ENCODE results near the gene REXO5.

- TF ChIP-seq CTCF (conservative IDR thresholded peaks at IDR 0.05; ENCODE audit: low read depth, low read length) (no peak), EZH2phosphoT487 (IDR thresholded peaks at IDR 0.05; ENCODE audit: borderline replicate concordance, low read length) (no peak), EZH2 (IDR thresholded peaks at IDR 0.05; ENCODE audit: low read length, unreplicated experiment) (no peak)
These were observed 22.1 kb upstream of the REXO5 start for GRCh38 chr16:20784204-20784603.
